IPS-18a (cell line): ENCODE measurements around the gene ELOA.
"Not testable (repeated sequence)": the region's sequence is repeated elsewhere in the genome, so short reads cannot be mapped to it uniquely, and the experiment has no call there.

Experiments
- H3K27ac ChIP-seq: one replicate; pipeline ENCODE4 v1.5.1; 2013; ENCODE audit warnings: low read length
- H3K27me3 ChIP-seq: one replicate; pipeline ENCODE4 v1.6.1; 2013; ENCODE audit warnings: mild to moderate bottlenecking, low read length; ENCODE audit not compliant: control insufficient read depth, insufficient read depth
- H3K36me3 ChIP-seq: one replicate; pipeline ENCODE4 v1.6.1; 2013; ENCODE audit warnings: low read depth, low read length; ENCODE audit not compliant: control insufficient read depth
- H3K4me1 ChIP-seq: one replicate; pipeline ENCODE4 v1.6.1; 2013; ENCODE audit warnings: low read depth, low read length; ENCODE audit not compliant: control insufficient read depth
- H3K4me3 ChIP-seq: one replicate; pipeline ENCODE4 v1.5.1; 2013; ENCODE audit warnings: low read length
- H3K9ac ChIP-seq: one replicate; pipeline ENCODE4 v1.6.1; 2013; ENCODE audit warnings: mild to moderate bottlenecking, low read length, moderate library complexity
- H3K9me3 ChIP-seq: one replicate; pipeline ENCODE4 v1.6.1; 2013; ENCODE audit warnings: low read depth, low read length; ENCODE audit not compliant: control insufficient read depth

The ELOA gene

GRCh38 chr1:23772854-23773242 is 29.6 kb downstream of the ELOA start:
- Histone ChIP-seq H3K27me3 (no peaks in the 10 kb centered on the region), H3K27ac (no peak overlapping the region), H3K4me3 (no peak overlapping the region), H3K9ac (no peak overlapping the region), H3K36me3 (no peaks in the 10 kb centered on the region), H3K4me1 (no peaks in the 10 kb centered on the region), H3K9me3 (no peaks in the 10 kb centered on the region)

DNA sequence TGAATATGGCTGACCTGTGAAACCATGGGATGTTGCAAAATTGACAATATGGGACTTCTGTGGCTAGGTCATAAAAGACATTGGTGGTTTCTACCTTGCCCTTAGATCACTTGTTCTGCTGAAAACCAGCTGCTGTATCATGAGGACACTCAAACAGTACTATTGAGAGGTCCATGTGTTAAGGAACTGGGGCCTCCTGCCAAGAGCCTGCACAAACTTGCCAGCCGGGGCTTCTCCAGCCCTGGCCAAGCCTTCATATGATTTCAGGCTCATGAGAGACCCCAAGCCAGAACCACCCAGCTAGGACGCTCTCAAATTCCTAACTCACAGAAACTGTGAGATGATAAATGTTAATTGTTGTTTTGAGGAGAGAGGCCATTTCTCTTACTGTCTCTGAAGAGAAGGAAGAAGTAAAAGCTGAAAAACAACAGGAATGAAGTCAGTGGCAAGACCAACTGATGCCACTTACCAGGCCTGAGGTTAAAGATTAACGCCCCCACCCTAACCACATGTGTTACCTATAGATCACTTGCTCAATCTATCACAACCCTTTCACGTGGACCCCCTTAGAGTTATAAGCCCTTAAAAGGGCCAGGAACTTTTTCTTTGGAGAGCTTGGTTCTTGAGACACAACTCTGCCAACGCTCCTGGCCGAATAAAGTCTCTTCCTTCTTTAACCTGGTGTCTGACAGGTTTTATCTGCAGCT is 31.1 kb downstream of the ELOA start:
- no peaks in the 10 kb centered on the region for H3K9me3 ChIP-seq
- H3K4me1 ChIP-seq, result peaks cover 3% of the 10 kb centered on the region
- no peak overlapping the region for H3K9ac ChIP-seq
- H3K27me3 ChIP-seq, result no peaks in the 10 kb centered on the region
- H3K4me3 ChIP-seq, result no peak overlapping the region
- H3K36me3 ChIP-seq, result no peaks in the 10 kb centered on the region
- H3K27ac ChIP-seq, result no peak overlapping the region

DNA sequence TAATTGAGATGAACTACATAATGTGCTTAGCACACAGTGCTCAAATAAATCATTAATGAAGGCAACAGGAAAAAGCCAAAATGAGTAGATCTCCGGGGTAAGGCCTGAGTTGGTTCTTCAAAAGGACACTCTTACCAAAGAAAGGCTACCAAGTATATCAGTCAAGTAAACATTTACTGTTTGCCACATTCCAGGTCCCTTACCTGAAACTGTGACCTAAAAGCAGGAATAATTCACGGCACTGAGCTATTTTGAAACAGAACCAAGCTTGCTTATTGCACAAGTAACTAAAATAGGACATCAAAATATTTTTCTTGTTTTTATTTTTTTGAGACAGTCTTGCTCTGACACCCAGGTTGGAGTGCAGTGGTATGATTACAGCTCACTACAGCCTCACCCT is 32.9 kb downstream of the ELOA start:
- no peak overlapping the region for H3K4me3 ChIP-seq
- no peak overlapping the region for H3K27ac ChIP-seq
- peaks cover 8% of the 10 kb centered on the region for H3K36me3 ChIP-seq
- peaks cover 4% of the 10 kb centered on the region for H3K4me1 ChIP-seq
- H3K9me3 ChIP-seq, result no peaks in the 10 kb centered on the region
- no peak overlapping the region for H3K9ac ChIP-seq
- no peaks in the 10 kb centered on the region for H3K27me3 ChIP-seq

- Histone ChIP-seq H3K9me3 (no peaks in the 10 kb centered on the region), H3K27ac (peak within 1 kb of the TSS; percentile 28), H3K27me3 (no peaks in the 10 kb centered on the region), H3K9ac (peak within 1 kb of the TSS; percentile 68), H3K4me1 (peaks cover 4% of the 10 kb centered on the region), H3K36me3 (peaks cover 14% of the 10 kb centered on the region), H3K4me3 (peak within 1 kb of the TSS; percentile 78)
These were observed 34.9 kb downstream of the ELOA start, which contains the start of gene PITHD1 for GRCh38 chr1:23777979-23778814. TSS of gene PITHD1 (plus strand) at chr1:23778418. CDS start at chr1:23778516, 98 bp downstream.

GRCh38 chr1:23779826-23780371 is 36.6 kb downstream of the ELOA start:
- Histone ChIP-seq H3K4me1 (peaks cover 4% of the 10 kb centered on the region), H3K9me3 (no peaks in the 10 kb centered on the region), H3K36me3 (peaks cover 26% of the 10 kb centered on the region), H3K9ac (no peak overlapping the region), H3K4me3 (peak overlapping the region; percentile 78), H3K27ac (no peak overlapping the region), H3K27me3 (no peaks in the 10 kb centered on the region)

GRCh38 chr1:23783141-23783540 is 39.9 kb downstream of the ELOA start:
- H3K4me1 ChIP-seq, H3K27me3 ChIP-seq, H3K9me3 ChIP-seq, H3K27ac ChIP-seq, H3K9ac ChIP-seq, H3K4me3 ChIP-seq: not testable (repeated sequence)
- H3K36me3 ChIP-seq, result peaks cover 53% of the 10 kb centered on the region

DNA sequence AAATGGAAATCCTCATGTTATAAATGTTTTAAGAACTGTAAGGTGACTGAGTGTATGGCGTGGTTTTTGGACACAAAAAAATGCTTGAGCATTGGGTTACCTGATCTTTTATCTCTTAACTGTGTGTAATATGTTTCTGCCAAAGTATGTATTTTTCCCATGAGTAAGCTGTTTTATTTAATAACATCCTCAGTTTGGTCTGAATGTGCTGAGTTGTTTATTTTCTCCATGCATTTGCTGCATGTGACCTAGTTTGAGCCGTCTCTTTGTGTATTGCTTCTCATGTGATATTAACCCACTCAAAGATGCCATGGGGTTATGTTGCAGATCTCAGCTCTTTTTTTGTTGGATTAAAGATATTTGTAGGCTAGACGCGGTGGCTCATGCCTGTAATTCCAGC is 41.6 kb downstream of the ELOA start:
- H3K4me3 ChIP-seq, result no peak overlapping the region
- H3K9ac ChIP-seq, result no peak overlapping the region

GRCh38 chr1:23787701-23788100 is 44.4 kb downstream of the ELOA start:
- no peaks in the 10 kb centered on the region for H3K27me3 ChIP-seq
- H3K36me3 ChIP-seq, result peaks cover 39% of the 10 kb centered on the region
- no peak overlapping the region for H3K9ac ChIP-seq
- H3K4me3 ChIP-seq, result no peak overlapping the region
- no peaks in the 10 kb centered on the region for H3K9me3 ChIP-seq
- no peak overlapping the region for H3K27ac ChIP-seq
- H3K4me1 ChIP-seq, result peaks cover 3% of the 10 kb centered on the region

More for the DNA sequence above, 41.6 kb downstream of the ELOA start:
- H3K27ac ChIP-seq, result no peak overlapping the region
- no peaks in the 10 kb centered on the region for H3K4me1 ChIP-seq
- no peaks in the 10 kb centered on the region for H3K9me3 ChIP-seq
- H3K27me3 ChIP-seq, result no peaks in the 10 kb centered on the region
- peaks cover 50% of the 10 kb centered on the region for H3K36me3 ChIP-seq

- H3K27me3 ChIP-seq, result no peaks in the 10 kb centered on the region
- H3K36me3 ChIP-seq, result peaks cover 43% of the 10 kb centered on the region
These were observed 45.4 kb downstream of the ELOA start for GRCh38 chr1:23788695-23789094.

DNA sequence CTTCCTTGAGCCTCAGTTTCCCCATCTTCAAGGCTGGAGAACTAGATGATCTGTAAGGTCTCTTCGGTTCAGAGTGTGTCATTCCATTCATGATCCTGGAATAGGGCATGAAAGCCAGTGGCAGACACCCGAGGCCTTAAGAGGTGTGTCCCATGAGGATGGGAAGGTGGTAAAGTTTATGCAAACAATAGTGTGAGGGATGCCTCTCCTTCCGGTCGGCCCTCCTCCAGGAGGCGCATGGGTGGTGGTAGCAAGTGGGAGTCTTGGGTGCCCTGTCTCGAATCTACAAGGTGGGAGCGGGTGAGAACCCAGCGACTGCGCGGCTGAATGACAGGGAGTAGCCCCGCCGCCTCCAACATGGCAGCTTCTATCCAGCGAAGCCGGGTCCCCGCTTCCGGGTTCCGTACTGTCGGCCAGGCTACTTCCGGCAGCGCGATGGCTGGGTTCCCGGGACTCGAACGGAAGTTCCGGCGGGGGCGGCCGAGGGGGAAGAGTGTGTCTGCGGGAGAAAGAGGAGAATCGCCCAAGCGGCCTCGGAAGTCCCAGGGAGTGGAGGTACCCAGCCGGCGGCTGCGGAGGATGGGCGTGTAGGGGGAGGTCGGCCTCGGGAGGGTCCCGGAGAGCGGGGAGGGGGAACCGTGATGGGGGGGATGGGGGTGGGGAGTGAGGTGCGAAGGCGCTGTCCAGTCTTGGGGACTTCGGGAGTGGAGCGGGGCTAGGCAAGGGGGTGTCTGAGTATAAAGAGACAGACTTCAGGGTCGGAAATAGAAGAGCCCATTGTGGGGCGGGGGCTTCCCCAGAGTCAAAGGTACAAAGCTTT is 47.6 kb downstream of the ELOA start, which contains the start of gene LYPLA2:
TSS of gene LYPLA2 (plus strand) at position 450 of the 820 bp plus-strand sequence. CDS start 1,538 bp downstream, outside the sequence.
- H3K27ac ChIP-seq, result peak within 1 kb of the TSS; percentile 43
- no peaks in the 10 kb centered on the region for H3K27me3 ChIP-seq
- peaks cover 36% of the 10 kb centered on the region for H3K36me3 ChIP-seq
- H3K9me3 ChIP-seq, result no peaks in the 10 kb centered on the region
- H3K4me1 ChIP-seq, result peaks cover 3% of the 10 kb centered on the region
- peak within 1 kb of the TSS; percentile 60 for H3K9ac ChIP-seq
- H3K4me3 ChIP-seq, result peak within 1 kb of the TSS; percentile 80

More at GRCh38 chr1:23788695-23789094, 45.4 kb downstream of the ELOA start:
- no peak overlapping the region for H3K4me3 ChIP-seq
- no peak overlapping the region for H3K27ac ChIP-seq
- H3K4me1 ChIP-seq, result peaks cover 3% of the 10 kb centered on the region
- H3K9ac ChIP-seq, result no peak overlapping the region
- no peaks in the 10 kb centered on the region for H3K9me3 ChIP-seq
